Measurements from ENCODE around the gene ACADVL. TPM values are rescaled to one million over a fixed set of nuclear protein-coding genes. Genes with fewer than 3 reads are reported as not detected.

The ACADVL gene
- total RNA-seq (2022; extraction: Qiagen RNA extraction) = 308 to 483 TPM (median 455 TPM) in 5 replicates

GRCh38 chr17:7219812-7220592 lies at the start of gene ACADVL, which contains the start of gene DLG4:
Gene ACADVL, plus strand, starts transcription at chr17:7219938. Its CDS starts 47 bp downstream, at chr17:7219985.
Gene DLG4, minus strand, starts transcription at chr17:7219836.

GRCh38 chr17:7179317-7180254 lies 40.2 kb upstream of the ACADVL start, which contains the start of gene ASGR1:
Gene ASGR1, minus strand, starts transcription at chr17:7179370. Its CDS starts 807 bp downstream, at chr17:7178563.

GRCh38 chr17:7234083-7234951 lies 14.6 kb downstream of the ACADVL start, which contains the start of gene DVL2:
Gene DVL2, minus strand, starts transcription at chr17:7234517. Its CDS starts 255 bp downstream, at chr17:7234262.

GRCh38 chr17:7239091-7240027 lies 19.6 kb downstream of the ACADVL start, which contains the start of gene PHF23:
Gene PHF23, minus strand, starts transcription at chr17:7239457. Its CDS starts 178 bp downstream, at chr17:7239279.

GRCh38 chr17:7241783-7242716 lies 22.3 kb downstream of the ACADVL start, which contains the start of gene GABARAP:
Gene GABARAP, minus strand, starts transcription at chr17:7242449. Its CDS starts 119 bp downstream, at chr17:7242330.

GRCh38 chr17:7251661-7252175 lies 32.0 kb downstream of the ACADVL start, which contains the start of gene CTDNEP1:
Gene CTDNEP1, minus strand, starts transcription at chr17:7251734. Its CDS starts 438 bp downstream, at chr17:7251296.

GRCh38 chr17:7252176-7253043 lies 32.7 kb downstream of the ACADVL start, which contains the start of gene ELP5:
Gene ELP5, plus strand, starts transcription at chr17:7252215. Its CDS starts 336 bp downstream, at chr17:7252551.

GRCh38 chr17:7262192-7262934 lies 42.6 kb downstream of the ACADVL start, which contains the start of gene CLDN7:
Gene CLDN7, minus strand, starts transcription at chr17:7262478. Its CDS starts 435 bp downstream, at chr17:7262043.

Other genes with a start within 250 kb of the ACADVL start
- not detected in 5 replicates for gene ALOX12, start 223.9 kb upstream of the ACADVL start, total RNA-seq (2022; extraction: Qiagen RNA extraction)
- 448 to 548 TPM (median 468 TPM) in 5 replicates for gene RNASEK, start 207.3 kb upstream of the ACADVL start, total RNA-seq (2022; extraction: Qiagen RNA extraction)
- gene BCL6B, start 196.9 kb upstream of the ACADVL start, total RNA-seq (2022; extraction: Qiagen RNA extraction) = not detected in 5 replicates
- gene SLC16A13, start 183.9 kb upstream of the ACADVL start, total RNA-seq (2022; extraction: Qiagen RNA extraction) = 9.2 to 12.9 TPM (median 11.3 TPM) in 5 replicates
- gene SLC16A11, start 175.8 kb upstream of the ACADVL start, total RNA-seq (2022; extraction: Qiagen RNA extraction) = not detected in 5 replicates
- gene CLEC10A, start 139.7 kb upstream of the ACADVL start, total RNA-seq (2022; extraction: Qiagen RNA extraction) = not detected in 5 replicates
- gene ASGR2, start 105.1 kb upstream of the ACADVL start, total RNA-seq (2022; extraction: Qiagen RNA extraction) = 0.14 TPM in 1 of 5 replicates, not detected in the others
- 0.59 to 1.4 TPM (median 1.2 TPM) in 5 replicates for gene ASGR1, start 40.6 kb upstream of the ACADVL start, total RNA-seq (2022; extraction: Qiagen RNA extraction)
- 6.8 to 9.8 TPM (median 8.2 TPM) in 5 replicates for gene DLG4, start 102 bp upstream of the ACADVL start, total RNA-seq (2022; extraction: Qiagen RNA extraction)
- gene DVL2, start 14.6 kb downstream of the ACADVL start, total RNA-seq (2022; extraction: Qiagen RNA extraction) = 30.7 to 43.1 TPM (median 40.7 TPM) in 5 replicates
- 82.4 to 100 TPM (median 91.5 TPM) in 5 replicates for gene PHF23, start 19.5 kb downstream of the ACADVL start, total RNA-seq (2022; extraction: Qiagen RNA extraction)
- gene GABARAP, start 22.5 kb downstream of the ACADVL start, total RNA-seq (2022; extraction: Qiagen RNA extraction) = 645 to 806 TPM (median 682 TPM) in 5 replicates
- gene CTDNEP1, start 31.8 kb downstream of the ACADVL start, total RNA-seq (2022; extraction: Qiagen RNA extraction) = 221 to 239 TPM (median 226 TPM) in 5 replicates
- 121 to 141 TPM (median 127 TPM) in 5 replicates for gene ELP5, start 32.3 kb downstream of the ACADVL start, total RNA-seq (2022; extraction: Qiagen RNA extraction)
- gene CLDN7, start 42.5 kb downstream of the ACADVL start, total RNA-seq (2022; extraction: Qiagen RNA extraction) = 0.84 to 1.2 TPM (median 0.97 TPM) in 5 replicates
- gene SLC2A4, start 61.8 kb downstream of the ACADVL start, total RNA-seq (2022; extraction: Qiagen RNA extraction) = 0.15 to 0.27 TPM (median 0.26 TPM) in 5 replicates
- gene YBX2, start 74.7 kb downstream of the ACADVL start, total RNA-seq (2022; extraction: Qiagen RNA extraction) = 0.53 to 0.69 TPM (median 0.59 TPM) in 5 replicates
- gene EIF5A, start 87.7 kb downstream of the ACADVL start, total RNA-seq (2022; extraction: Qiagen RNA extraction) = 1,648 to 1,788 TPM (median 1,697 TPM) in 5 replicates
- gene GPS2, start 95.4 kb downstream of the ACADVL start, total RNA-seq (2022; extraction: Qiagen RNA extraction) = 88.2 to 105 TPM (median 103 TPM) in 5 replicates
- gene NEURL4, start 109.4 kb downstream of the ACADVL start, total RNA-seq (2022; extraction: Qiagen RNA extraction) = 22.9 to 38.3 TPM (median 34.9 TPM) in 5 replicates
- 0.48 to 5.1 TPM (median 4.2 TPM) in 5 replicates for gene ACAP1, start 116.6 kb downstream of the ACADVL start, total RNA-seq (2022; extraction: Qiagen RNA extraction)
- 11.8 to 15.9 TPM (median 13.7 TPM) in 5 replicates for gene KCTD11, start 132.2 kb downstream of the ACADVL start, total RNA-seq (2022; extraction: Qiagen RNA extraction)
- not detected in 5 replicates for gene TMEM95, start 135.2 kb downstream of the ACADVL start, total RNA-seq (2022; extraction: Qiagen RNA extraction)
- 1.3 to 2.0 TPM (median 1.7 TPM) in 5 replicates for gene TNK1, start 161.2 kb downstream of the ACADVL start, total RNA-seq (2022; extraction: Qiagen RNA extraction)
- 37.4 to 45.9 TPM (median 43.5 TPM) in 5 replicates for gene PLSCR3, start 174.6 kb downstream of the ACADVL start, total RNA-seq (2022; extraction: Qiagen RNA extraction)
- gene TMEM256, start 184.2 kb downstream of the ACADVL start, total RNA-seq (2022; extraction: Qiagen RNA extraction) = 177 to 231 TPM (median 209 TPM) in 5 replicates
- 12.1 to 21.2 TPM (median 19.3 TPM) in 5 replicates for gene NLGN2, start 187.9 kb downstream of the ACADVL start, total RNA-seq (2022; extraction: Qiagen RNA extraction)
- 0.13 TPM in 1 of 5 replicates, not detected in the others for gene SPEM1, start 200.4 kb downstream of the ACADVL start, total RNA-seq (2022; extraction: Qiagen RNA extraction)
- gene SPEM2, start 205.7 kb downstream of the ACADVL start, total RNA-seq (2022; extraction: Qiagen RNA extraction) = 0.05 to 0.10 TPM (median 0.08 TPM) in 4 of 5 replicates, not detected in the other
- 0.04 to 0.06 TPM in 2 of 5 replicates, not detected in the others for gene SPEM3, start 208.9 kb downstream of the ACADVL start, total RNA-seq (2022; extraction: Qiagen RNA extraction)
- 11.2 to 15.4 TPM (median 13.9 TPM) in 5 replicates for gene TMEM102, start 215.5 kb downstream of the ACADVL start, total RNA-seq (2022; extraction: Qiagen RNA extraction)
- gene FGF11, start 219.6 kb downstream of the ACADVL start, total RNA-seq (2022; extraction: Qiagen RNA extraction) = 0.92 to 1.6 TPM (median 1.4 TPM) in 5 replicates
- 5.2 to 9.8 TPM (median 8.8 TPM) in 5 replicates for gene CHRNB1, start 225.1 kb downstream of the ACADVL start, total RNA-seq (2022; extraction: Qiagen RNA extraction)